GM13976 (cell line): ENCODE measurements around the gene SNX20.
A peak's percentile ranks its signal among the peaks of the same experiment; 100 is the strongest.

ENCODE experiments used
- DNase-seq: peaks from one replicate; pipeline ENCODE4 v3.0.0; 2012; ENCODE audit warnings: low spot score
- CTCF ChIP-seq: IDR thresholded peaks from 2 replicates; pipeline ENCODE4 v1.5.1; 2012; ENCODE audit warnings: borderline replicate concordance, mild to moderate bottlenecking; ENCODE audit not compliant: insufficient read depth; ENCODE audit errors: extremely low read depth, missing control alignments, control extremely low read depth
- in situ Hi-C: fragments of 300-500 bp; cut with MboI; formaldehyde crosslinking; loops from one replicate; pipeline ENCODE4 v1.12.0; 2022; ENCODE audit warnings: low sequenced_read_pairs, mixed read lengths, inconsistent platforms; ENCODE audit not compliant: unreplicated experiment

Gene SNX20

GRCh38 chr16:50676684-50677225 lies 4.4 kb downstream of the SNX20 start:
- no peak for DNase-seq

GRCh38 chr16:50675686-50676610 lies 5.2 kb downstream of the SNX20 start:
- in situ Hi-C loops = no loop called here

More at GRCh38 chr16:50676684-50677225, 4.4 kb downstream of the SNX20 start:
- in situ Hi-C loops = no loop called here
- no peak for TF ChIP-seq CTCF

GRCh38 chr16:50674831-50675230 lies 6.3 kb downstream of the SNX20 start:
- in situ Hi-C loops = no loop called here
- DNase-seq = no peak

More at GRCh38 chr16:50675686-50676610, 5.2 kb downstream of the SNX20 start:
- TF ChIP-seq CTCF = no peak
- no peak for DNase-seq

GRCh38 chr16:50673496-50674275 lies 7.4 kb downstream of the SNX20 start:
- no peak for DNase-seq
- in situ Hi-C loops = no loop called here
- TF ChIP-seq CTCF = no peak

More at GRCh38 chr16:50674831-50675230, 6.3 kb downstream of the SNX20 start:
- no peak for TF ChIP-seq CTCF

- peak; percentile 58 for DNase-seq
- in situ Hi-C loops = no loop called here
- TF ChIP-seq CTCF = peak; percentile 26
Observed at GRCh38 chr16:50671644-50672260, 9.4 kb downstream of the SNX20 start.

GRCh38 chr16:50670476-50670875 lies 10.6 kb downstream of the SNX20 start:
- in situ Hi-C loops = no loop called here
- no peak for TF ChIP-seq CTCF
- DNase-seq = no peak
